Fibroblast of skin of left quadriceps (primary cell): Measurements from ENCODE around the gene PANK1.

Experiments
- DNase-seq, 2 experiments: peaks; one replicate each; pipeline ENCODE4 v3.0.0-alpha.2; 2013; ENCODE audit warnings: low read depth in 2 of 2

The PANK1 gene

DNA sequence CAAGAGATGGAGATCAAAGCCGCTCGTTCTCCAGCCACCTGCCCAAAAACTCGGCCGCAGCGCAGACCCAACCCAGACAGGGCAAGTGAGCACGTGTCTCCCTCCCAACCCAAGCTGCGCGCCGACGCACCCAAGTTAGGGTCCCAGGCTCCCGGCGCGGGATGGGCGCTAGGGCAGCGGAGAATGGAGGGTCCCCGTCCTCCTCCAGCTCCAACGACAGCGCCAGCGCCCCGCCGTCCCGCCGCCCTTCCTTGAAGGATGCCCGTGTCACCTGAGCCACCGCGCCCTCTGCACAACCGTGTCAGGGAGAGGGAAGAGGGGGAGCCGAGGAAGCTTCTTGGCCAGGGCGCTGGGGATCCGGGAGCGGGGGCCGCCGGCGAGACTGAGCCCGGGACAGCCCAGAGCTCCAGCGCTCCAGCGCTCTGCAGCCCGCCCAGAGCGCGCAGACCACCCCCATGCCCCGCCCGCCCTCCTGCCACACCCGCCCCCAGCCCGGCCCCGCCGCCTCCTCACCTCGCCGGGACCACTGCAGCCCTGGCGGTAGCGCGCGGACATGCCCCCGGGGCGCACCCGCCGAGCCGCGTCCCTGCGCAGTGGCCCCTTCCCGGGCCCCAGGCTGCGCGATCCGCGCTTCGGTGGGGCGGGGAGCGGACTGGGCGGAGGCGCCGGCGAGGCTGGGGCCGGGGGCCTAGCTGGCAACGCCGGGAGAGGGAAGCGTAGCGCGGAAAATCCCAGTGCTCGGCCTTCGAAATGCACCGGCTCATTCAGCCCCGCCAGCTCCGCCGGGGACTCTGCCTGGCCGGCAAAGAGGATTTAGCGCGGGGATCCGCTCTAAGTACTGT is 109.7 kb downstream of the PANK1 start, which contains the start of gene SLC16A12:
Gene SLC16A12, minus strand, starts transcription at position 424 of the 842 bp plus-strand sequence. CDS start 73,016 bp downstream, outside the sequence.
- DNase-seq = no peak

DNA sequence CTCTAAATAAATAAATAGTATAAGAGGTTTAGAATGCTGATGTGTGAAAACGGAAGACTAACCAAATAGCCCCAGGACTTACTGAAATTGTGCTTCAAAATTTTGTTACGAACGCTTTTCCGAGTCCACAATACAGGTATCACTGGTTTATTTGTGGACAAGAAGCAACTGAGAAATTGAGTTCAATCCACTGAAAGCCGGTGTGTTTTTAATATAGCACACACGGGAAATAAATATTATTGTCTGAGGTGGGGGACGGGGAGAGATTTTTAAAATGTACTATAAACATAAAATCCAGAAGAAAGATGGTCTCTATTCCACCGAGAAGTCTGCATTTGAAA is 110.2 kb downstream of the PANK1 start:
- DNase-seq = no peak
